Upper lobe of left lung (tissue), 6 donors: ENCODE data around the gene KLK5. TPM values are rescaled to one million over a fixed set of nuclear protein-coding genes. Genes with fewer than 3 reads are reported as not detected.
"Not testable (repeated sequence)": the region's sequence is repeated elsewhere in the genome, so short reads cannot be mapped to it uniquely, and the experiment has no call there.

ENCODE experiments used
- ATAC-seq, 2 donors: fragments of 200-7000 bp; cut with Tn5 transposase; one replicate each; pipeline ENCODE4 v1.9.1; 2022; ENCODE audit warnings: mild to moderate bottlenecking in 2 of 2, moderate library complexity in 2 of 2; ENCODE audit not compliant: low FRiP score in 2 of 2
- DNase-seq, 2 donors: peaks; one replicate each; pipeline ENCODE4 v3.0.0-alpha.2; 2019 to 2020
- H3K27ac ChIP-seq, 4 donors: fragments of 200-600 bp; sonication (generic); one replicate each; pipeline ENCODE4 v1.5.1; 2016 to 2019
- H3K27me3 ChIP-seq, 4 donors: fragments of 200-600 bp; sonication (generic); one replicate each; pipeline ENCODE4 v1.5.1; 2017 to 2019
- H3K36me3 ChIP-seq, 4 donors: fragments of 200-600 bp; sonication (generic); one replicate each; pipeline ENCODE4 v1.5.1; 2016 to 2019
- H3K4me1 ChIP-seq, 4 donors: fragments of 200-600 bp; sonication (generic); one replicate each; pipeline ENCODE4 v1.5.1; 2018 to 2019
- H3K4me3 ChIP-seq, 4 donors: fragments of 200-600 bp; sonication (generic); one replicate each; pipeline ENCODE4 v1.5.1; 2017 to 2019; ENCODE audit warnings: mild to moderate bottlenecking in 2 of 4, moderate library complexity in 1 of 4
- H3K9me3 ChIP-seq, 4 donors: fragments of 200-600 bp; sonication (generic); one replicate each; pipeline ENCODE4 v1.5.1; 2018 to 2019
- CTCF ChIP-seq, 6 experiments: fragments of 450-650 bp in 4 of 6; fragments of 200-600 bp in 2 of 6; sonication (generic) in 2 of 6; IDR thresholded peaks; one replicate each; pipeline ENCODE4 v1.5.1; 2016 to 2019; ENCODE audit warnings: antibody characterized with exemption in 6 of 6
- EP300 ChIP-seq, 4 donors: sonication (generic); formaldehyde crosslinking; IDR thresholded peaks; one replicate each; pipeline ENCODE4 v1.5.1; 2017; ENCODE audit warnings: antibody characterized with exemption in 4 of 4, control low read depth in 2 of 4
- POLR2A ChIP-seq, 4 donors: fragments of 450-650 bp; IDR thresholded peaks; one replicate each; pipeline ENCODE4 v1.5.1; 2016 to 2017; ENCODE audit warnings: antibody characterized with exemption in 4 of 4, mild to moderate bottlenecking in 2 of 4
- POLR2AphosphoS5 ChIP-seq, 2 donors: sonication (generic); formaldehyde crosslinking; IDR thresholded peaks; one replicate each; pipeline ENCODE4 v1.5.1; 2017; ENCODE audit warnings: antibody characterized with exemption in 2 of 2
- WGBS, 2 donors: methylation state at CpG; one replicate each; pipeline ENCODE4 v1.1.5; 2017 to 2018; 5-methylcytosine and 5-hydroxymethylcytosine counted together
- total RNA-seq, 6 donors: library from RNA; depleted of rRNA in 4 of 6; stranded (reverse); fragments of >200 nt in 4 of 6; gene quantifications; one replicate each; pipeline versions ENCODE4 v1.1.0 to v1.2.1, GENCODE V29; 2016 to 2021
- donor health status: DM: no; HTN: no; CAD: no; lungs with moderate emphysema.
- donor health status: DM: no; HTN: yes; CAD: no; lungs with severe emphysema.

The KLK5 gene
- total RNA-seq, 6 donors from 2014 or later, result 0.74 TPM; not detected in 5

GRCh38 chr19:50899569-50899968 is 53.3 kb downstream of the KLK5 start:
- WGBS, 2 donors, result 67 to 79% methylated on average over 3 of the region's 3 CpGs
- H3K36me3 ChIP-seq, result no peaks in the 10 kb centered on the region

GRCh38 chr19:50898018-50898417 is 54.8 kb downstream of the KLK5 start:
- 75 to 88% methylated on average over 4 of the region's 4 CpGs for WGBS, 2 donors
- no peak for ATAC-seq
- no peak overlapping the region for H3K4me3 ChIP-seq
- H3K9me3 ChIP-seq, result no peaks in the 10 kb centered on the region
- H3K4me1 ChIP-seq, result no peaks in the 10 kb centered on the region
- DNase-seq, result no peak
- no peaks in the 10 kb centered on the region for H3K36me3 ChIP-seq
- H3K27ac ChIP-seq, result no peak overlapping the region
- no peaks in the 10 kb centered on the region for H3K27me3 ChIP-seq
- TF ChIP-seq POLR2A (IDR thresholded peaks at IDR 0.05) (no peak), CTCF (IDR thresholded peaks at IDR 0.05) (no peak), POLR2AphosphoS5 (IDR thresholded peaks at IDR 0.05) (no peak), EP300 (IDR thresholded peaks at IDR 0.05) (no peak)

More at GRCh38 chr19:50899569-50899968, 53.3 kb downstream of the KLK5 start:
- Histone ChIP-seq H3K4me3 (no peak overlapping the region), H3K27me3 (no peaks in the 10 kb centered on the region), H3K9me3 (no peaks in the 10 kb centered on the region), H3K4me1 (no peaks in the 10 kb centered on the region), H3K27ac (no peak overlapping the region)
- no peak for DNase-seq
- no peak for TF ChIP-seq CTCF (IDR thresholded peaks at IDR 0.05)
- TF ChIP-seq POLR2A (IDR thresholded peaks at IDR 0.05), result no peak
- TF ChIP-seq POLR2AphosphoS5 (IDR thresholded peaks at IDR 0.05), result no peak
- TF ChIP-seq EP300 (IDR thresholded peaks at IDR 0.05), result no peak
- ATAC-seq, result no peak

GRCh38 chr19:50897612-50898011 is 55.2 kb downstream of the KLK5 start:
- no peaks in the 10 kb centered on the region for H3K4me1 ChIP-seq
- TF ChIP-seq CTCF (IDR thresholded peaks at IDR 0.05) (no peak), EP300 (IDR thresholded peaks at IDR 0.05) (no peak), POLR2AphosphoS5 (IDR thresholded peaks at IDR 0.05) (no peak), POLR2A (IDR thresholded peaks at IDR 0.05) (no peak)
- no peaks in the 10 kb centered on the region for H3K36me3 ChIP-seq
- ATAC-seq, result peak in 1 of 2 donors; percentile 6
- WGBS, 2 donors, result 74 to 87% methylated on average over 3 of the region's 3 CpGs
- no peak overlapping the region for H3K27ac ChIP-seq
- no peaks in the 10 kb centered on the region for H3K27me3 ChIP-seq
- DNase-seq, result no peak
- H3K9me3 ChIP-seq, result no peaks in the 10 kb centered on the region
- no peak overlapping the region for H3K4me3 ChIP-seq

- ATAC-seq (peak in 1 of 2 donors; percentile 44), DNase-seq (no peak)
- Histone ChIP-seq H3K4me3 (no peak overlapping the region), H3K9me3 (no peaks in the 10 kb centered on the region), H3K36me3 (no peaks in the 10 kb centered on the region), H3K27ac (no peak overlapping the region), H3K4me1 (no peaks in the 10 kb centered on the region), H3K27me3 (no peaks in the 10 kb centered on the region)
- 54 to 60% methylated on average over 3 of the region's 3 CpGs for WGBS, 2 donors
- TF ChIP-seq POLR2AphosphoS5 (IDR thresholded peaks at IDR 0.05), result no peak
- TF ChIP-seq EP300 (IDR thresholded peaks at IDR 0.05), result no peak
- TF ChIP-seq CTCF (IDR thresholded peaks at IDR 0.05), result no peak
- TF ChIP-seq POLR2A (IDR thresholded peaks at IDR 0.05), result no peak
Measured at GRCh38 chr19:50897191-50897607, 55.6 kb downstream of the KLK5 start.

GRCh38 chr19:50896591-50897190 is 56.1 kb downstream of the KLK5 start:
- TF ChIP-seq CTCF (IDR thresholded peaks at IDR 0.05) (no peak), POLR2AphosphoS5 (IDR thresholded peaks at IDR 0.05) (no peak), POLR2A (IDR thresholded peaks at IDR 0.05) (no peak), EP300 (IDR thresholded peaks at IDR 0.05) (no peak)
- Histone ChIP-seq H3K9me3 (no peaks in the 10 kb centered on the region), H3K27ac (no peak overlapping the region), H3K36me3 (no peaks in the 10 kb centered on the region), H3K4me1 (no peaks in the 10 kb centered on the region), H3K27me3 (no peaks in the 10 kb centered on the region), H3K4me3 (no peak overlapping the region)
- ATAC-seq, result peak in 1 of 2 donors; percentile 41
- WGBS, 2 donors, result 61 to 68% methylated on average over 5 to 6 of the region's 6 CpGs
- no peak for DNase-seq

GRCh38 chr19:50896089-50896590 is 56.7 kb downstream of the KLK5 start:
- not testable (repeated sequence) for H3K27ac ChIP-seq, H3K36me3 ChIP-seq, H3K4me3 ChIP-seq, H3K9me3 ChIP-seq, H3K27me3 ChIP-seq, DNase-seq, ATAC-seq, H3K4me1 ChIP-seq
- 88 to 89% methylated on average over 9 of the region's 9 CpGs for WGBS, 2 donors
